ENCODE results near the gene CEACAM4. TPM values are rescaled to one million over a fixed set of nuclear protein-coding genes. Genes with fewer than 3 reads are reported as not detected.

The CEACAM4 gene
- total and polyA plus RNA-seq, 3 donors from 2014 or later: 0.47 to 1.7 TPM; not detected in 1

- 49 to 52% methylated on average over 9 of the region's 9 CpGs for WGBS, 2 donors
- no peak for DNase-seq
- Histone ChIP-seq H3K27me3 (no peaks in the 10 kb centered on the region), H3K36me3 (ENCODE audit: low read depth, missing control alignments) (no peaks in the 10 kb centered on the region), H3K4me1 (no peaks in the 10 kb centered on the region), H3K4me3 (no peak overlapping the region), H3K27ac (no peak overlapping the region), H3K9me3 (no peaks in the 10 kb centered on the region)
- TF ChIP-seq CTCF (IDR thresholded peaks at IDR 0.05) (no peak), POLR2A (IDR thresholded peaks at IDR 0.05) (no peak)
- intact Hi-C loops (cut with DNase I; ENCODE audit: low total_unique reads): no loop called here
These were observed 9.9 kb downstream of the CEACAM4 start for GRCh38 chr19:41616792-41617621.

- Histone ChIP-seq H3K4me1 (no peaks in the 10 kb centered on the region), H3K36me3 (ENCODE audit: low read depth, missing control alignments) (no peaks in the 10 kb centered on the region), H3K27ac (no peak overlapping the region), H3K4me3 (no peak overlapping the region), H3K9me3 (no peaks in the 10 kb centered on the region), H3K27me3 (no peaks in the 10 kb centered on the region)
- intact Hi-C loops (cut with DNase I; ENCODE audit: low total_unique reads): no loop called here
- WGBS, 2 donors: 77 to 78% methylated on average over 4 of the region's 4 CpGs
- DNase-seq: no peak
- TF ChIP-seq CTCF (IDR thresholded peaks at IDR 0.05) (no peak), POLR2A (IDR thresholded peaks at IDR 0.05) (no peak)
These were observed 11.7 kb downstream of the CEACAM4 start for GRCh38 chr19:41615207-41615606.

GRCh38 chr19:41612483-41612882, 14.4 kb downstream of the CEACAM4 start:
- intact Hi-C loops (cut with DNase I; ENCODE audit: low total_unique reads): no loop called here
- H3K27ac ChIP-seq: no peak overlapping the region
- TF ChIP-seq CTCF (IDR thresholded peaks at IDR 0.05): no peak
- no peak for TF ChIP-seq POLR2A (IDR thresholded peaks at IDR 0.05)
- no peak for DNase-seq
- WGBS, 2 donors: 76 to 83% methylated on average over 4 of the region's 4 CpGs
- no peaks in the 10 kb centered on the region for H3K4me1 ChIP-seq
- H3K4me3 ChIP-seq: no peak overlapping the region
- H3K36me3 ChIP-seq (ENCODE audit: low read depth, missing control alignments): no peaks in the 10 kb centered on the region
- no peaks in the 10 kb centered on the region for H3K9me3 ChIP-seq
- no peaks in the 10 kb centered on the region for H3K27me3 ChIP-seq

GRCh38 chr19:41610789-41611188, 16.1 kb downstream of the CEACAM4 start:
- H3K27me3 ChIP-seq: no peaks in the 10 kb centered on the region
- DNase-seq: no peak
- H3K36me3 ChIP-seq (ENCODE audit: low read depth, missing control alignments): no peaks in the 10 kb centered on the region

More at GRCh38 chr19:41610789-41611188, 16.1 kb downstream of the CEACAM4 start:
- no peaks in the 10 kb centered on the region for H3K4me1 ChIP-seq
- intact Hi-C loops (cut with DNase I; ENCODE audit: low total_unique reads): no loop called here
- no peak overlapping the region for H3K4me3 ChIP-seq
- TF ChIP-seq POLR2A (IDR thresholded peaks at IDR 0.05): no peak
- no peak for TF ChIP-seq CTCF (IDR thresholded peaks at IDR 0.05)
- H3K27ac ChIP-seq: no peak overlapping the region
- no peaks in the 10 kb centered on the region for H3K9me3 ChIP-seq

Measured in testis (tissue), 3 donors.